ENCODE data around the gene TMA16.

DNA sequence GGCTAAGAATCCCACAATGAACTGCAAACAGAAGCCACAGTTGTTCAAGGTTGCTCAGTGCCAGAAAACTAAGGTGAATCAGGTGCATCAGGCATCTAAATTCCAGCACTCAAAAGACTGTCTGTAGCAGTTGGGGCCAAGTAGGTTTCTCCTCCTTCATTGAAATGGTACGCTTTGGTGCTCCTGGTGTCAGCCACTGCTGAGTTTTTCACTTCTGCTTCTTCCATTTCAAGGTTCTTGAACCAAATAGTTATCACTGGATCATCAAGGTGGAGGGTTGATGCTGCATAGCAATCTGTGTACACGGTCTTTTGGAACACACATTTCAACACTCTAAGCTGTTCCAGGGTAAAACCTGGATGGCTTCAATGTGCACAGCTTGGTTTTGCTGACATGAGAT lies 74.4 kb downstream of the TMA16 start:
- TF ChIP-seq, protein P1, sequence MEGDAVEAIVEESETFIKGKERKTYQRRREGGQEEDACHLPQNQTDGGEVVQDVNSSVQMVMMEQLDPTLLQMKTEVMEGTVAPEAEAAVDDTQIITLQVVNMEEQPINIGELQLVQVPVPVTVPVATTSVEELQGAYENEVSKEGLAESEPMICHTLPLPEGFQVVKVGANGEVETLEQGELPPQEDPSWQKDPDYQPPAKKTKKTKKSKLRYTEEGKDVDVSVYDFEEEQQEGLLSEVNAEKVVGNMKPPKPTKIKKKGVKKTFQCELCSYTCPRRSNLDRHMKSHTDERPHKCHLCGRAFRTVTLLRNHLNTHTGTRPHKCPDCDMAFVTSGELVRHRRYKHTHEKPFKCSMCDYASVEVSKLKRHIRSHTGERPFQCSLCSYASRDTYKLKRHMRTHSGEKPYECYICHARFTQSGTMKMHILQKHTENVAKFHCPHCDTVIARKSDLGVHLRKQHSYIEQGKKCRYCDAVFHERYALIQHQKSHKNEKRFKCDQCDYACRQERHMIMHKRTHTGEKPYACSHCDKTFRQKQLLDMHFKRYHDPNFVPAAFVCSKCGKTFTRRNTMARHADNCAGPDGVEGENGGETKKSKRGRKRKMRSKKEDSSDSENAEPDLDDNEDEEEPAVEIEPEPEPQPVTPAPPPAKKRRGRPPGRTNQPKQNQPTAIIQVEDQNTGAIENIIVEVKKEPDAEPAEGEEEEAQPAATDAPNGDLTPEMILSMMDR (IDR thresholded peaks at IDR 0.05) = no peak
- TF ChIP-seq EP300 (IDR thresholded peaks at IDR 0.05) = no peak
